ENCODE data around the gene GPR143.

DNA sequence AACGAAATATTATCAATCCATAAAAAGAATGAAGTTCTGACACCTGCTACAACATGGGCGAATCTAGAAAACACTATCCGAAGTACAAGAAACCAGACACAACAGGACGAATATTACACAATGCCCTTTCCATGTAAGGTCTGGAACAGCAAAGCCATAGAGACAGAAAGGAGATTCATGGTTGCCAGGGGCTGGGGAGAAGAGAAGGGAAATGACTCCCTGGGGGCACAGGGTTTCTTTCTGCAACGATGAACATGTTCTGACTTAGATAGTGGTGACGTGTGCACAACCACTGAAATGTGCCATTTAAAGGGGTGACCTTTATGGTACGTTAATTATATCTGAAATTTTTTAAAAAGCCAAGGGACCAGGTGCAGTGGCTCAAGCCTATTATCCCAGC, 28.3 kb downstream of the GPR143 start:
- TF ChIP-seq, protein P1, sequence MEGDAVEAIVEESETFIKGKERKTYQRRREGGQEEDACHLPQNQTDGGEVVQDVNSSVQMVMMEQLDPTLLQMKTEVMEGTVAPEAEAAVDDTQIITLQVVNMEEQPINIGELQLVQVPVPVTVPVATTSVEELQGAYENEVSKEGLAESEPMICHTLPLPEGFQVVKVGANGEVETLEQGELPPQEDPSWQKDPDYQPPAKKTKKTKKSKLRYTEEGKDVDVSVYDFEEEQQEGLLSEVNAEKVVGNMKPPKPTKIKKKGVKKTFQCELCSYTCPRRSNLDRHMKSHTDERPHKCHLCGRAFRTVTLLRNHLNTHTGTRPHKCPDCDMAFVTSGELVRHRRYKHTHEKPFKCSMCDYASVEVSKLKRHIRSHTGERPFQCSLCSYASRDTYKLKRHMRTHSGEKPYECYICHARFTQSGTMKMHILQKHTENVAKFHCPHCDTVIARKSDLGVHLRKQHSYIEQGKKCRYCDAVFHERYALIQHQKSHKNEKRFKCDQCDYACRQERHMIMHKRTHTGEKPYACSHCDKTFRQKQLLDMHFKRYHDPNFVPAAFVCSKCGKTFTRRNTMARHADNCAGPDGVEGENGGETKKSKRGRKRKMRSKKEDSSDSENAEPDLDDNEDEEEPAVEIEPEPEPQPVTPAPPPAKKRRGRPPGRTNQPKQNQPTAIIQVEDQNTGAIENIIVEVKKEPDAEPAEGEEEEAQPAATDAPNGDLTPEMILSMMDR (IDR thresholded peaks at IDR 0.05), result no peak
- TF ChIP-seq POLR2AphosphoS5 (IDR thresholded peaks at IDR 0.05), result no peak
- no peak for TF ChIP-seq EP300 (IDR thresholded peaks at IDR 0.05)
- no peak for TF ChIP-seq POLR2A (IDR thresholded peaks at IDR 0.05)
